HEK293 (cell line): ENCODE data around the gene VIT.

Experiments
- SETDB1 ChIP-seq: IDR thresholded peaks from one replicate; pipeline ENCODE4 v1.6.1; 2017; ENCODE audit warnings: mild to moderate bottlenecking, low read length, moderate library complexity, mixed read lengths; ENCODE audit not compliant: insufficient read length
- ZNF549 ChIP-seq: fragments of 450-650 bp; IDR thresholded peaks from 2 replicates; pipeline ENCODE4 v1.5.1; 2018; ENCODE audit warnings: missing biosample characterization, missing genetic modification characterization, mild to moderate bottlenecking, inconsistent platforms, moderate library complexity

DNA sequence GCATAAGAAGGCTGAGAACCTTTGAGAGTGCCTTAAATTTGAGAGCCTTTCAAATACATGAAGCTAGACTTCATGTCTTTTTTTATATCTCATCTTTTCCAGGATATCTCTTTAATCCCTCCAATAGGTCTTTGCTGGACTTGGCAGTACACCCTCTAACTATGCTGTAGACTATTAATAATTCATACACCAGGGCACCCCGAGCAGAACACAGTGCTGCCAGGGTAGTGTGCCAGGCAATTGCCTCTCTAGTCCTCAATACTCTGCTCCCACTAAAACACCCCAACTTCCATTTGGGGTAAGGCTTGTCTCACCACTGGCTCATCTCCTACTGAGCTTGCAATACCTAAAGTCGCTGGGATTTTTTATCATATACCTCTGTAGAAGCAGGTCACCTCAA lies 80.8 kb downstream of the VIT start:
- TF ChIP-seq SETDB1 = no peak
- no peak for TF ChIP-seq ZNF549
